Upper lobe of right lung (tissue), 1 donor: ENCODE measurements around the gene CDC7. TPM values are rescaled to one million over a fixed set of nuclear protein-coding genes. Genes with fewer than 3 reads are reported as not detected.

Source experiments
- ATAC-seq: fragments of 200-7000 bp; cut with Tn5 transposase; one replicate; pipeline ENCODE4 v1.9.1; 2020; ENCODE audit warnings: mild to moderate bottlenecking, moderate library complexity
- DNase-seq: peaks from one replicate; pipeline ENCODE4 v3.0.0-alpha.2; 2020
- H3K27ac ChIP-seq: fragments of 200-600 bp; one replicate; pipeline ENCODE4 v1.8.0; 2022
- H3K27me3 ChIP-seq: fragments of 200-600 bp; one replicate; pipeline ENCODE4 v1.8.0; 2022; ENCODE audit warnings: mild to moderate bottlenecking
- H3K36me3 ChIP-seq: fragments of 200-600 bp; one replicate; pipeline ENCODE4 v1.8.0; 2022
- H3K4me1 ChIP-seq: fragments of 200-600 bp; one replicate; pipeline ENCODE4 v1.8.0; 2022
- H3K4me3 ChIP-seq: fragments of 200-600 bp; one replicate; pipeline ENCODE4 v1.8.0; 2022; ENCODE audit warnings: mild to moderate bottlenecking
- H3K9me3 ChIP-seq: fragments of 200-600 bp; one replicate; pipeline ENCODE4 v1.8.0; 2022
- intact Hi-C: fragments of 100-400 bp; cut with DNase I; formaldehyde crosslinking; loops from one replicate; pipeline ENCODE4 v1.11.0; 2022
- total RNA-seq: library from RNA; stranded (reverse); fragmentation: NEBNext Ultra II Directional; extraction: Animal tissue kit (Norgen Biotek cat#: 25700); gene quantifications from one replicate; pipeline ENCODE4 v1.2.1, GENCODE V29; 2021
- TF ChIP-seq, protein P1 (sequence below): fragments of 200-600 bp; IDR thresholded peaks from one replicate; pipeline ENCODE4 v1.8.0; 2022; ENCODE audit warnings: antibody characterized with exemption
- donor health status: DM: no; HTN: yes; CAD: no; lungs with severe emphysema.

CDC7 gene
- total RNA-seq, 1 donor from 2014 or later, result 4.3 TPM

DNA sequence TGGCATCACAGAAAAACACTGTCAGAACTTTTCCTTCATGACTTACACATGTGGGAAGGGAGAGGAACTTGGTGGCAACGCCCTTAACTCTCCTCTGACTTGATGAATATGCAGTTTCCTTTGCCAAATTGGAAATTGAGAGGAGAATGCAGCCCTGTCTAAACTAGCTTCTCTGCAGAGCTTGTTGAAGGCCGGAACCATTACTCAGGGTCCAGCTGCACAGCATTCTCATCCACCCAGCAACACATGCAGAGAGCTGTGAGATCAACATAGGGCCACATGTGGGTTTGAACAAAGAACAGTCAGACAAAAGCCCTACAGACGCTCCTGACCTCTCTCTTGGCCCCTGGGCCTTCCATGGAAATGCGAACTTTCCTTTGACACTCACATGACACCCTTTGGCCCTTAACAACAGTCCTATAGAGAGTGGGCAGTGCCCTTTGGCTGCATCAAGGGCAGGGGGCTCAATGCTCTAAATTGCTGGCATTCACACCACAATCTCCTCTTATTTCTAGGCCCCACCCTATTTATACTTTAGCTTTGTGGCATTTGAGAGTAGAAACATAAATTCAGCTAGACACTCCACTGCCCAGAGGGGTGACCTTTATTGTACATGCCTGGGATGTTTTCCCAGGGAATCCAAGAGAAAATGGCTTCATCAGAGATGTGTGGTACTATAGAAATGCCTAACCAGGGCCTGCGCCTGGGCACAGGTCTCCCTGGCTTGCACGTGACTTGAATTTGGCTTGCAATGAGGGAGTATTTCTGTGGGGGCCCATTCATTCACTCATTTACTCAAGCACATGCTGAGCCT is 64.4 kb downstream of the CDC7 start:
- H3K4me1 ChIP-seq, result peaks cover 21% of the 10 kb centered on the region
- no peaks in the 10 kb centered on the region for H3K9me3 ChIP-seq
- no peaks in the 10 kb centered on the region for H3K36me3 ChIP-seq
- no peak for DNase-seq
- H3K27me3 ChIP-seq, result no peaks in the 10 kb centered on the region
- H3K27ac ChIP-seq, result peak overlapping the region; percentile 59
- no peak overlapping the region for H3K4me3 ChIP-seq
- TF ChIP-seq, protein P1, sequence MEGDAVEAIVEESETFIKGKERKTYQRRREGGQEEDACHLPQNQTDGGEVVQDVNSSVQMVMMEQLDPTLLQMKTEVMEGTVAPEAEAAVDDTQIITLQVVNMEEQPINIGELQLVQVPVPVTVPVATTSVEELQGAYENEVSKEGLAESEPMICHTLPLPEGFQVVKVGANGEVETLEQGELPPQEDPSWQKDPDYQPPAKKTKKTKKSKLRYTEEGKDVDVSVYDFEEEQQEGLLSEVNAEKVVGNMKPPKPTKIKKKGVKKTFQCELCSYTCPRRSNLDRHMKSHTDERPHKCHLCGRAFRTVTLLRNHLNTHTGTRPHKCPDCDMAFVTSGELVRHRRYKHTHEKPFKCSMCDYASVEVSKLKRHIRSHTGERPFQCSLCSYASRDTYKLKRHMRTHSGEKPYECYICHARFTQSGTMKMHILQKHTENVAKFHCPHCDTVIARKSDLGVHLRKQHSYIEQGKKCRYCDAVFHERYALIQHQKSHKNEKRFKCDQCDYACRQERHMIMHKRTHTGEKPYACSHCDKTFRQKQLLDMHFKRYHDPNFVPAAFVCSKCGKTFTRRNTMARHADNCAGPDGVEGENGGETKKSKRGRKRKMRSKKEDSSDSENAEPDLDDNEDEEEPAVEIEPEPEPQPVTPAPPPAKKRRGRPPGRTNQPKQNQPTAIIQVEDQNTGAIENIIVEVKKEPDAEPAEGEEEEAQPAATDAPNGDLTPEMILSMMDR, result no peak
- intact Hi-C loops, result no loop called here
- ATAC-seq, result peak; percentile 19

DNA sequence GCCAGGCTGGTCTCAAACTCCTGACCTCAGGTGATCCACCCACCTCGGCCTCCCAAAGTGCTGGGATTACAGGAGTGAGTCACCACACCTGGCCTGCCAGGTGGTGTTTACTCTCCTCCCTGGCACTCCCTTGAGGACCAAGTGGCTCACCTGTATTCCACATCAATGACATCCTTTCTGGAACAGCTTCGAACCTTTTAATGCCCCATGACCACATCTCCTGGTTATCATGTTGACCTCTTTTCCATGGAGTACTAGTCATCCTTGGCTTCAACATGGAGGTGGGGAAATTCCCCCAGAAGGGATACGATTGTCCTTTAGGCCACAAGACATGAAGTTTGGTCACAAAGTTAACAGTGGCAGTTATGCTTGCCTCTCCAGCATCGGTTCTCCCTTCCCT is 66.9 kb downstream of the CDC7 start:
- ATAC-seq (no peak), DNase-seq (no peak)
- Histone ChIP-seq H3K27me3 (no peaks in the 10 kb centered on the region), H3K36me3 (no peaks in the 10 kb centered on the region), H3K27ac (no peak overlapping the region), H3K4me1 (peaks cover 35% of the 10 kb centered on the region), H3K4me3 (no peak overlapping the region), H3K9me3 (no peaks in the 10 kb centered on the region)
- TF ChIP-seq, protein P1, result no peak
- intact Hi-C loops, result no loop called here

DNA sequence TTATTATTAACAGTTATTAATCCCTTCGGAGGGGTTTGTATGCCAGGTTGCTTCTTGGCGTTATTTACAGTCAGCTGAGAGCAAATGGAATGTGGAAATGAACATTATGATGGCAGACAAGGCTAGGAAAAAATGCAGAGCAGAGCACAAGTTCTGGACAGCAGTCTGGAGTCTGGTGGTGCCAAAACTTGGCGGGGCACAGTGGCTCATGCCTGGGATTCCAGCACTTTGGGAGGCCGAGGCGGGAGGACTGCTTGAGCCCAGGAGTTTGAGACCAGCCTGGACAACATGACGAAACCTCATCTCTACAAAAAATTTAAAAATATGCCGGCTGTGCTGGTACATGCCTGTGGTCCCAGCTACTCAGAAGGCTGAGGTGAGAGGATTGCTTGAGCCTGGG is 67.6 kb downstream of the CDC7 start:
- intact Hi-C loops, result no loop called here

DNA sequence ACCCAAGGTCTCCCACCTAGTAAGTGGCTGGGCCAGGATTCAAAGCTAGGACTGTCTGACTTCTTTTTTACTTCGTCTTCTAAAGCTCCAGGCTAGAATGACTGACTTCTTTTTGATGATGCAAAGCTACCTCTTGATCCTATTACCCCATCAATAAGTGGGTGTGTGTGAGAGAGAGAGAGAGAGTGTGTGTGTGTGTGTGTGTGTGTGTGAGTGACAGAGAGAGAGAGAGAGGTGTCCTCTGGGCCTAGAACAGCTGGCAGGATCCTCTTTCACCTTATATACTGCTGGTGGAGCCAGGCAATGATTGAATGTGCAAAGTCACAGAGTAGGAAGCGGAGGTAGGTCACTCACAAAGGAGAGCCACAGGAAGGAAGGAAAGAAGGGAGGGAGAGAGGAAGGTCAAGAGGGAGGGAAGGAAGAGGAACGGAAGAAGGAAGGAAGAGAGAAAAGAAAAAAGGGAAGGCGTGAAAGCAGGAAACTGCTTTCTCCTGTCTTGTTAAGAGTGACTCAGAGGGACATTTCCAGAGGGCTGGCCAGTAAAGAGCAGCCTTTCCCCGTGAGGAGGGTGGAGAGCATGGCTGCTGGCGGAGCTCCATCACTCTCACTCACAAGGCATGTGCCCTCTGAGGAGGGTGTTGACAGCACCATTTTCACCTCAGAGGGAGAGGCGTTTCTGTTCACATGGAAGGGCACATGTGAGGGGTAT is 68.9 kb downstream of the CDC7 start:
- DNase-seq (peak; percentile 78), ATAC-seq (peak; percentile 91)
- peaks cover 35% of the 10 kb centered on the region for H3K4me1 ChIP-seq
- no peaks in the 10 kb centered on the region for H3K9me3 ChIP-seq
- intact Hi-C loops, result no loop called here
- no peaks in the 10 kb centered on the region for H3K36me3 ChIP-seq
- TF ChIP-seq, protein P1, result no peak
- no peaks in the 10 kb centered on the region for H3K27me3 ChIP-seq
- H3K4me3 ChIP-seq, result no peak overlapping the region
- peak overlapping the region; percentile 21 for H3K27ac ChIP-seq

More for the DNA sequence above, 67.6 kb downstream of the CDC7 start:
- Histone ChIP-seq H3K27me3 (no peaks in the 10 kb centered on the region), H3K4me1 (peaks cover 35% of the 10 kb centered on the region), H3K9me3 (no peaks in the 10 kb centered on the region), H3K4me3 (no peak overlapping the region), H3K36me3 (no peaks in the 10 kb centered on the region), H3K27ac (no peak overlapping the region)
- TF ChIP-seq, protein P1, result no peak
- ATAC-seq, result no peak
- DNase-seq, result no peak

DNA sequence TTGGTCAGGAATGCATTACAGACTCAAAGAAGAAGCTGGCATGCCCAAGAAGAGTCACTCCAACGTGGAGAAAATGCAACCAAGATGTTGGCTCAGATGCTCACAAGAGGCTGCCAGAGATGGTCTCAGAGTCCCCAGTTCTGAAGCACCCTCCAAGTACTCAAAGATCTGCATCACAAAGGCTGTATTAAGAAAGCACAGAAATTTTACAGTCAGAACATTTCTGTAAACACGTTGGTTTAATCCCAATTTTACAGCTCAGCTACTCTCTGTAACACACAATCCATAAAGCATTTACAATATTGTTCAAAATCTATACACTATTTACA is 69.4 kb downstream of the CDC7 start:
- H3K27ac ChIP-seq, result peak overlapping the region; percentile 21

More for the DNA sequence above, 69.4 kb downstream of the CDC7 start:
- H3K4me1 ChIP-seq, result peaks cover 32% of the 10 kb centered on the region
- ATAC-seq (no peak), DNase-seq (no peak)
- no peaks in the 10 kb centered on the region for H3K9me3 ChIP-seq
- TF ChIP-seq, protein P1, result no peak
- H3K36me3 ChIP-seq, result no peaks in the 10 kb centered on the region
- intact Hi-C loops, result no loop called here
- H3K27me3 ChIP-seq, result no peaks in the 10 kb centered on the region
- no peak overlapping the region for H3K4me3 ChIP-seq
